ENCODE results near the gene MCCC2. TPM values are rescaled to one million over a fixed set of nuclear protein-coding genes. Genes with fewer than 3 reads are reported as not detected.

The MCCC2 gene
- total RNA-seq, 6 donors from 2014 or later: 23.5 to 43.9 (median 34.4) TPM

DNA sequence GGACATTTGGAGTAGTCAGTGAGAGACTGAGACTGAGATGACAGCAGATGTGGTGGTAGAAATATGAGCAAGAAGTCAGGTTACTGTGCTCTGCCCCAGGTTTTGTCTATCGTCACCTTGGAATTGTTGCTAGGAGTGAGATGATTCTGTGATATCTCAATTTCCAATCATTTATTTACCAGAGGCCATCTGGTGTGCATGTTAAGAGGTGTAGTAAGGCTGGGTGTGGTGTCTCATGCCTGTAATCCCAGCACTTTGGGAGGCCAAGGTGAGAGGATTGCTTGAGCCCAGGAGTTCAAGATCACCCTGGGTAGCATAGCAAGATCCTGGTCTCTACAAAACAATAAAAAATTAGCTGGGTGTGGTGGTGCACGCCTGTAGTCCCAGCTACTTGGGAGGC lies 93.4 kb downstream of the MCCC2 start:
- peaks cover 0 to 6% (median 0%) of the 10 kb centered on the region in 4 donors for H3K9me3 ChIP-seq
- WGBS, 2 donors: 84 to 93% methylated on average over 2 of the region's 2 CpGs
- no peak overlapping the region for H3K4me3 ChIP-seq
- TF ChIP-seq POLR2AphosphoS5 (IDR thresholded peaks at IDR 0.05): no peak
- no peak for ATAC-seq (ENCODE audit: low FRiP score in 2 of 2)
- H3K27me3 ChIP-seq: no peaks in the 10 kb centered on the region
- H3K36me3 ChIP-seq: no peaks in the 10 kb centered on the region
- DNase-seq: no peak
- H3K27ac ChIP-seq: no peak overlapping the region
- no peaks in the 10 kb centered on the region for H3K4me1 ChIP-seq

GRCh38 chr5:71681296-71681695 lies 94.2 kb downstream of the MCCC2 start:
- WGBS, 2 donors: 60 to 68% methylated on average over 3 of the region's 3 CpGs
- TF ChIP-seq, protein P1, sequence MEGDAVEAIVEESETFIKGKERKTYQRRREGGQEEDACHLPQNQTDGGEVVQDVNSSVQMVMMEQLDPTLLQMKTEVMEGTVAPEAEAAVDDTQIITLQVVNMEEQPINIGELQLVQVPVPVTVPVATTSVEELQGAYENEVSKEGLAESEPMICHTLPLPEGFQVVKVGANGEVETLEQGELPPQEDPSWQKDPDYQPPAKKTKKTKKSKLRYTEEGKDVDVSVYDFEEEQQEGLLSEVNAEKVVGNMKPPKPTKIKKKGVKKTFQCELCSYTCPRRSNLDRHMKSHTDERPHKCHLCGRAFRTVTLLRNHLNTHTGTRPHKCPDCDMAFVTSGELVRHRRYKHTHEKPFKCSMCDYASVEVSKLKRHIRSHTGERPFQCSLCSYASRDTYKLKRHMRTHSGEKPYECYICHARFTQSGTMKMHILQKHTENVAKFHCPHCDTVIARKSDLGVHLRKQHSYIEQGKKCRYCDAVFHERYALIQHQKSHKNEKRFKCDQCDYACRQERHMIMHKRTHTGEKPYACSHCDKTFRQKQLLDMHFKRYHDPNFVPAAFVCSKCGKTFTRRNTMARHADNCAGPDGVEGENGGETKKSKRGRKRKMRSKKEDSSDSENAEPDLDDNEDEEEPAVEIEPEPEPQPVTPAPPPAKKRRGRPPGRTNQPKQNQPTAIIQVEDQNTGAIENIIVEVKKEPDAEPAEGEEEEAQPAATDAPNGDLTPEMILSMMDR (IDR thresholded peaks at IDR 0.05): no peak
- TF ChIP-seq POLR2A (IDR thresholded peaks at IDR 0.05) (no peak), EP300 (IDR thresholded peaks at IDR 0.05) (no peak)
- Histone ChIP-seq H3K9me3 (peaks cover 0 to 6% (median 0%) of the 10 kb centered on the region in 4 donors), H3K27ac (no peak overlapping the region), H3K36me3 (no peaks in the 10 kb centered on the region), H3K4me3 (no peak overlapping the region), H3K27me3 (no peaks in the 10 kb centered on the region), H3K4me1 (no peaks in the 10 kb centered on the region)
- DNase-seq (no peak), ATAC-seq (ENCODE audit: low FRiP score in 2 of 2) (no peak)

- DNase-seq (no peak), ATAC-seq (ENCODE audit: low FRiP score in 2 of 2) (no peak)
- no peaks in the 10 kb centered on the region for H3K36me3 ChIP-seq
- no peaks in the 10 kb centered on the region for H3K4me1 ChIP-seq
- H3K9me3 ChIP-seq: peaks cover 0 to 6% (median 0%) of the 10 kb centered on the region in 4 donors
- H3K4me3 ChIP-seq: no peak overlapping the region
- H3K27ac ChIP-seq: no peak overlapping the region
- TF ChIP-seq POLR2AphosphoS5 (IDR thresholded peaks at IDR 0.05): no peak
- no peak for TF ChIP-seq EP300 (IDR thresholded peaks at IDR 0.05)
- TF ChIP-seq POLR2A (IDR thresholded peaks at IDR 0.05): no peak
- TF ChIP-seq, protein P1 (IDR thresholded peaks at IDR 0.05): no peak
- H3K27me3 ChIP-seq: no peaks in the 10 kb centered on the region
- WGBS, 2 donors: 93 to 100% methylated on average over 2 of the region's 2 CpGs
These were observed 97.2 kb downstream of the MCCC2 start for GRCh38 chr5:71684309-71684708.

DNA sequence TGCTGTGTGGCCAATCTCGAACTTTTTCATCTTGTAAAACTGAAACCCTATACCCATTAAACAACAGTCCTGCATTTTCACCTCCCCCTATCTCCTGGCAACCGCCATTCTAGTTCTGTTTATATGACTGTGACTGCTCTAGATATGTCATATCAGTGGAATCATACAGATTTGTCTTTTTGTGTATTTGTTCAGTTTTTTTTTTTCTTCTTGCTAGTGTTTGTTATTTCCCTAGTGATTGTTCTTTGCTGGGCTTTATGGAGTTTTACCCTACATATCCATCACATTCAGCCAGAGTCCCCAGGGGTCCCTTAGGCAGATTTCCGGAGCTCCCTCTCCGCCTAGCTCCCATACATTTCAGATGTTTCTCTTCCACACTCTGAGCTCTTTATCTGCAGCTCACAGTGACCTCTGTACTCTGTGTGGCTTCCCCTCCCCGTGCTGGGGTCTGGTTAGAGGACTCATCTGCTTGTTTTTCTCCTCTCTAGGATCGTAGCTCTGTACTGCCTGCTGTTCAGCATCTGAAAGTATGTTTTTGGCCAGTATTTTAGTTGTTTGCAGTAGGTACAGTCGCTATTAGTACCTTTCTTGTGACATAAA lies 106.8 kb downstream of the MCCC2 start:
- no peaks in the 10 kb centered on the region for H3K27me3 ChIP-seq
- H3K4me3 ChIP-seq: no peak overlapping the region
- DNase-seq (no peak), ATAC-seq (ENCODE audit: low FRiP score in 2 of 2) (no peak)
- 33 to 37% methylated on average over 7 of the region's 7 CpGs for WGBS, 2 donors
- no peaks in the 10 kb centered on the region for H3K4me1 ChIP-seq
- H3K36me3 ChIP-seq: no peaks in the 10 kb centered on the region
- TF ChIP-seq POLR2AphosphoS5 (IDR thresholded peaks at IDR 0.05) (no peak), EP300 (IDR thresholded peaks at IDR 0.05) (no peak), POLR2A (IDR thresholded peaks at IDR 0.05) (no peak)
- TF ChIP-seq, protein P1 (IDR thresholded peaks at IDR 0.05): no peak
- no peak overlapping the region for H3K27ac ChIP-seq
- no peaks in the 10 kb centered on the region for H3K9me3 ChIP-seq

- H3K27me3 ChIP-seq: no peaks in the 10 kb centered on the region
- H3K4me1 ChIP-seq: peaks cover 0 to 2% (median 0%) of the 10 kb centered on the region in 4 donors
- DNase-seq: peak in 1 of 2 donors; percentile 49
- no peaks in the 10 kb centered on the region for H3K36me3 ChIP-seq
- WGBS, 2 donors: 93 to 95% methylated on average over 8 of the region's 8 CpGs
- no peaks in the 10 kb centered on the region for H3K9me3 ChIP-seq
- H3K4me3 ChIP-seq: no peak overlapping the region
- TF ChIP-seq, protein P1 (IDR thresholded peaks at IDR 0.05): no peak
- TF ChIP-seq EP300 (IDR thresholded peaks at IDR 0.05): no peak
- TF ChIP-seq POLR2AphosphoS5 (IDR thresholded peaks at IDR 0.05): no peak
- TF ChIP-seq POLR2A (IDR thresholded peaks at IDR 0.05): no peak
- ATAC-seq (ENCODE audit: low FRiP score in 2 of 2): no peak
- H3K27ac ChIP-seq: no peak overlapping the region
These were observed 107.9 kb downstream of the MCCC2 start for GRCh38 chr5:71695071-71695470.
